ENCODE data around the gene GRIA4. TPM values are rescaled to one million over a fixed set of nuclear protein-coding genes. Genes with fewer than 3 reads are reported as not detected.
"Not testable (repeated sequence)": the region's sequence is repeated elsewhere in the genome, so short reads cannot be mapped to it uniquely, and the experiment has no call there.

Gene GRIA4
- total and polyA plus RNA-seq, 7 donors = 0.23 to 6.6 (median 1.9) TPM

DNA sequence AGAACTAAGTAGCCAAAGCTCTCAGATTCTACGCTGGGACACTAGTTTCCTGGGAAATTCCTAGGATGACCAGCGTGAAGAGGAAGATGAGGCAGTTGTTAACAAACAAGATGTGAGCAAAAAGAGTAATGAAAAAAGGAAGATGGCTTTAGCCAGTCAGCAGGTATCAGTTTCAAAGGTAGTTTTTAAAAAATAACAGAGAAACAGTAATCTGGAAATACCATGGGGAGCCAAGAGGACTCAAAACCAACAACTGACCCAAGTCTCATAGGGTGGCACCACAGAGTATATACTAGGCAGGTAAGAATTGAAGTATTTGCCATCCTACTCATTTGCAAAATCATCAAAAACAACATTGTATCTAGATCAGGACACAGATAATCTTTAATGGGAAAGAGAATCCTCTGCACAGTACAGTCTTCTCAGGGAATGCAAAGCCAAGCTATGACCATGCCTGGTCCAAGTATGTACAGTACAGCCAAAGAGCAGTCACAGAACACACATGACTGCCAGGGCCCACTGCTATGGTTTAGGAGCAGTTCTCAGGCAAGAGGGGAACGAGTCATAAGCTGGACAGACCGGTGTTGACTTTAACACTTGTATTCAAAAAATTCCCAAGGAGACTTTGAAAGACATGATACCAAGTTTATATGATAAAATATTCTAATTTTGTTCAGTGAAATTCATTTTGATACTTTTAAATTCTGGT lies 391.6 kb downstream of the GRIA4 start:
- Histone ChIP-seq H3K4me3 (no peak overlapping the region), H3K4me1 (no peaks in the 10 kb centered on the region), H3K36me3 (peaks cover 0 to 16% (median 4%) of the 10 kb centered on the region in 4 donors), H3K27ac (no peak overlapping the region), H3K9me3 (peaks cover 0 to 4% (median 2%) of the 10 kb centered on the region in 4 donors), H3K27me3 (no peaks in the 10 kb centered on the region)
- WGBS, 2 donors = 92 to 95% methylated on average over 4 of the region's 4 CpGs
- no peak for DNase-seq
- TF ChIP-seq, protein P1, sequence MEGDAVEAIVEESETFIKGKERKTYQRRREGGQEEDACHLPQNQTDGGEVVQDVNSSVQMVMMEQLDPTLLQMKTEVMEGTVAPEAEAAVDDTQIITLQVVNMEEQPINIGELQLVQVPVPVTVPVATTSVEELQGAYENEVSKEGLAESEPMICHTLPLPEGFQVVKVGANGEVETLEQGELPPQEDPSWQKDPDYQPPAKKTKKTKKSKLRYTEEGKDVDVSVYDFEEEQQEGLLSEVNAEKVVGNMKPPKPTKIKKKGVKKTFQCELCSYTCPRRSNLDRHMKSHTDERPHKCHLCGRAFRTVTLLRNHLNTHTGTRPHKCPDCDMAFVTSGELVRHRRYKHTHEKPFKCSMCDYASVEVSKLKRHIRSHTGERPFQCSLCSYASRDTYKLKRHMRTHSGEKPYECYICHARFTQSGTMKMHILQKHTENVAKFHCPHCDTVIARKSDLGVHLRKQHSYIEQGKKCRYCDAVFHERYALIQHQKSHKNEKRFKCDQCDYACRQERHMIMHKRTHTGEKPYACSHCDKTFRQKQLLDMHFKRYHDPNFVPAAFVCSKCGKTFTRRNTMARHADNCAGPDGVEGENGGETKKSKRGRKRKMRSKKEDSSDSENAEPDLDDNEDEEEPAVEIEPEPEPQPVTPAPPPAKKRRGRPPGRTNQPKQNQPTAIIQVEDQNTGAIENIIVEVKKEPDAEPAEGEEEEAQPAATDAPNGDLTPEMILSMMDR (IDR thresholded peaks at IDR 0.05) = no peak
- TF ChIP-seq POLR2A (IDR thresholded peaks at IDR 0.05) = no peak
- TF ChIP-seq POLR2AphosphoS5 (IDR thresholded peaks at IDR 0.05) = no peak
- TF ChIP-seq EP300 (IDR thresholded peaks at IDR 0.05) = no peak
- intact Hi-C loops (cut with DNase I) = no loop called here

DNA sequence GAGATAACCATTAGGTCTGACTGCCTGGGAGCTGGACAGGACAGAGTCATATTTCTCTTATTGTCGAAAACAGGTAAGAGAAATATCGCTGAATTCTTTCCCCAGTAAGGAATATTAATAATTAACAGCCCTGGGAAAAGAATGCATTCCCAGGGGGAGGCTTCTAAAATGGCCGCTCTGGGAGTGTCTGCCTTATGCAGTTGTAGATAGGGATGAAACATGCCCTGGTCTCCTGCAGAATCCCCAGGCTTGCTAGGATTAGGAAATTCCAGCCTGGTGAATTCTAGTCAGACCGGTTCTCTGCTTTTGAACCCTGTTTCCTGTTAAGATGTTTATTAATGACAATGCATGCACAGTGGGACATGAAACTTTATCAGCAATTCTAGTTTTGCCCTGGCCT lies 393.2 kb downstream of the GRIA4 start:
- H3K9me3 ChIP-seq; H3K4me3 ChIP-seq; intact Hi-C loops (cut with DNase I); H3K27me3 ChIP-seq; DNase-seq; H3K27ac ChIP-seq; H3K4me1 ChIP-seq: not testable (repeated sequence)
- H3K36me3 ChIP-seq = peaks cover 1 to 29% (median 11%) of the 10 kb centered on the region in 4 donors
- 96 to 97% methylated on average over 4 of the region's 4 CpGs for WGBS, 2 donors

DNA sequence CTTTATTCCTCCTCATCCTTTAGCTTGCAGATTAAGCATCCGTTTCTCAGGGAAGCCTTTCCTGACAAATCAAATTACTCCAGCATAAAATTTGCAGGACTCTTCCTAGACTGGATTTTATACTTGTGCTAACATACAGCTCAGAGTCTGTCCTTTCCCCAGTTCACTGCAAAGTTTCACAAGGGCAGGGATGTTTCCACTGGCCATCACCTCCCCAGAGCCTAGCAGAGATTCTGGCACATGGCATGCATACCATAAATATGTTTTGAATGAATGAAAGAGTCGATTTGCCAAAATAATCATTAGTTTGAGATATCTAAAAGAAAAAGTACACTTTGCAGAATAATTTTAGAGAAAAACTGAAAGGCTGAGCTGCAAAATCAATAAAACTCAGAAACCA lies 401.6 kb downstream of the GRIA4 start:
- Histone ChIP-seq H3K9me3 (no peaks in the 10 kb centered on the region), H3K36me3 (peaks cover 10 to 43% (median 20%) of the 10 kb centered on the region in 4 donors), H3K27me3 (no peaks in the 10 kb centered on the region), H3K27ac (no peak overlapping the region), H3K4me1 (peaks cover 0 to 7% (median 4%) of the 10 kb centered on the region in 4 donors), H3K4me3 (no peak overlapping the region)
- 90 to 97% methylated on average over 2 of the region's 2 CpGs for WGBS, 2 donors
- intact Hi-C loops (cut with DNase I) = no loop called here
- TF ChIP-seq, protein P1 (IDR thresholded peaks at IDR 0.05) = no peak
- TF ChIP-seq EP300 (IDR thresholded peaks at IDR 0.05) (no peak), POLR2AphosphoS5 (IDR thresholded peaks at IDR 0.05) (no peak), POLR2A (IDR thresholded peaks at IDR 0.05) (no peak)
- DNase-seq = no peak

DNA sequence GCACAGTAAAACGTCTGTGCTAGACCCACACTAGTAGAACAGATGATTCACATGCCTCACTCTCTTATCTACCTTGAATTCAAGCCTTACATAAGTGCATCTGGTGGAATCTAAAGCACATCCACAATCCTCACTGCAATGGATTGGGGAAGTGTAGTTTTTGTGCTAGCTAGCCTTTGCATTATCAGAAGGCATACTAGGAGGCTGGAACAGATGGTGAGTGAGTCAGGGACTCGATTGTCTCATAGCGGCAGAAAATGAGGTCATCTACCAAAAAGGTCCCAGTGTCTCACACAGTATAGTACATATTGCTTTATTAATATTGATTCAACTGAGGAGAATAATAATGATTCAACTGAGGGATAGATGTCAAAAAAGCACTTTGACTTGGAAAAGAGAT lies 402.9 kb downstream of the GRIA4 start:
- peaks cover 10 to 30% (median 14%) of the 10 kb centered on the region in 4 donors for H3K36me3 ChIP-seq
- no peak overlapping the region for H3K27ac ChIP-seq
- H3K4me3 ChIP-seq = no peak overlapping the region
- DNase-seq = no peak
- intact Hi-C loops (cut with DNase I) = no loop called here
- H3K9me3 ChIP-seq = no peaks in the 10 kb centered on the region
- H3K27me3 ChIP-seq = no peaks in the 10 kb centered on the region
- H3K4me1 ChIP-seq = peaks cover 0 to 12% (median 8%) of the 10 kb centered on the region in 4 donors
- TF ChIP-seq, protein P1 (IDR thresholded peaks at IDR 0.05) = no peak
- TF ChIP-seq POLR2A (IDR thresholded peaks at IDR 0.05) (no peak), EP300 (IDR thresholded peaks at IDR 0.05) (no peak), POLR2AphosphoS5 (IDR thresholded peaks at IDR 0.05) (no peak)
- 86 to 87% methylated on average over 3 of the region's 3 CpGs for WGBS, 2 donors

DNA sequence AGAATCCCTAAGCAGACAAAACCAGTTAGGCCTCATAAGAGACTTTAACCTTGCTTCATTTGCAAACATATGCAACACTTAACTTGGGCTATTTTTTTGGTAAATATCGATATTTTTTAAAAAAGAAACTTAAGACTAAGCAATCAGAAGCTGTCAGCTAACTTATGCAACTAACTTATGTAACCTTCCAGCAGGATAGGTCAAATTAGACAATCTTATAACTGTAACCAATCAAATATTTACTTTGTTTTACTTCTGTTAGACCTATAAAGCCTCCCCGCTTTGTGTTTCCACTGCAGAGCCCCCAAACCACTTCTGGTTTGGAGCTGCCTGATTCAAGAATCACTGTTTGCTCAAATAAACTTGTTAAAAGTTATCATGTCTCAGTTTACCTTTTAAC lies 404.2 kb downstream of the GRIA4 start:
- Histone ChIP-seq H3K36me3 (peaks cover 4 to 19% (median 13%) of the 10 kb centered on the region in 4 donors), H3K9me3 (no peaks in the 10 kb centered on the region), H3K27ac (no peak overlapping the region), H3K4me3 (no peak overlapping the region), H3K27me3 (no peaks in the 10 kb centered on the region), H3K4me1 (peaks cover 0 to 22% (median 12%) of the 10 kb centered on the region in 4 donors)
- TF ChIP-seq POLR2AphosphoS5 (IDR thresholded peaks at IDR 0.05) = no peak
- TF ChIP-seq EP300 (IDR thresholded peaks at IDR 0.05) = no peak
- no peak for TF ChIP-seq POLR2A (IDR thresholded peaks at IDR 0.05)
- TF ChIP-seq, protein P1 (IDR thresholded peaks at IDR 0.05) = no peak
- 73 to 82% methylated on average over 2 of the region's 2 CpGs for WGBS, 2 donors
- no peak for DNase-seq
- intact Hi-C loops (cut with DNase I) = no loop called here

Measured in sigmoid colon (tissue), 7 donors.